WTC11 (cell line): ENCODE results near the gene VWA7. TPM values are rescaled to one million over a fixed set of nuclear protein-coding genes. Genes with fewer than 3 reads are reported as not detected.

Experiments
- ATAC-seq: fragments of 200-7000 bp; cut with Tn5 transposase; 2 replicates; pipeline ENCODE4 v1.10.0; 2021; ENCODE audit warnings: mild to moderate bottlenecking, moderate library complexity
- CTCF ChIA-PET: fragments of 300-600 bp; sonication (Branson Sonifier 250); formaldehyde crosslinking; loops from one replicate; lab custom pipeline; 2021; ENCODE audit warnings: antibody characterized with exemption; lab: Charles Lee
- POLR2A ChIA-PET: fragments of 350-600 bp; sonication (Branson Sonifier 250); formaldehyde crosslinking; loops from one replicate; lab custom pipeline; 2021; ENCODE audit warnings: antibody characterized with exemption; lab: Charles Lee
- DNase-seq: peaks from one replicate; pipeline ENCODE4 v3.0.0; 2021; ENCODE audit warnings: low spot score
- H3K27ac Mint-ChIP-seq: 2 replicates; pipeline ENCODE4 v1.8.0; 2021; ENCODE audit warnings: mixed read lengths
- H3K27me3 Mint-ChIP-seq: 2 replicates; pipeline ENCODE4 v1.8.0; 2021; ENCODE audit warnings: low read depth, mild to moderate bottlenecking, moderate library complexity, mixed read lengths
- H3K36me3 Mint-ChIP-seq: 2 replicates; pipeline ENCODE4 v1.8.0; 2021; ENCODE audit warnings: mixed read lengths
- H3K4me1 Mint-ChIP-seq: 2 replicates; pipeline ENCODE4 v1.8.0; 2022; ENCODE audit warnings: mixed read lengths
- H3K4me3 Mint-ChIP-seq: 2 replicates; pipeline ENCODE4 v1.8.0; 2021; ENCODE audit warnings: mild to moderate bottlenecking, moderate library complexity, mixed read lengths
- H3K9me3 Mint-ChIP-seq: 2 replicates; pipeline ENCODE4 v1.8.0; 2021; ENCODE audit warnings: mixed read lengths
- CBFB ChIP-seq: sonication (generic); formaldehyde crosslinking; IDR thresholded peaks from 2 replicates; pipeline ENCODE4 v1.8.1; 2022; ENCODE audit warnings: mild to moderate bottlenecking, low read depth, missing genetic modification reagents
- CREM ChIP-seq: sonication (generic); formaldehyde crosslinking; IDR thresholded peaks from 2 replicates; pipeline ENCODE4 v1.8.1; 2022; ENCODE audit warnings: mild to moderate bottlenecking, missing genetic modification reagents, moderate library complexity
- FOXJ3 ChIP-seq: sonication (generic); formaldehyde crosslinking; IDR thresholded peaks from 2 replicates; pipeline ENCODE4 v1.9.0; 2021; ENCODE audit warnings: missing genetic modification reagents, mild to moderate bottlenecking, borderline replicate concordance
- FOXP1 ChIP-seq: sonication (generic); formaldehyde crosslinking; IDR thresholded peaks from 2 replicates; pipeline ENCODE4 v1.8.0; 2022; ENCODE audit warnings: missing genetic modification reagents, mild to moderate bottlenecking, moderate library complexity, borderline replicate concordance
- GABPB1 ChIP-seq: sonication (generic); formaldehyde crosslinking; IDR thresholded peaks from 2 replicates; pipeline ENCODE4 v1.8.1; 2023; ENCODE audit warnings: mild to moderate bottlenecking, missing genetic modification reagents
- GTF2I ChIP-seq: fragments of 250-450 bp; sonication (Bioruptor Pico); conservative IDR thresholded peaks from 2 replicates; pipeline ENCODE4 v1.4.0; 2021; ENCODE audit warnings: mild to moderate bottlenecking
- NFYB ChIP-seq: sonication (generic); formaldehyde crosslinking; conservative IDR thresholded peaks from 2 replicates; pipeline ENCODE4 v1.8.0; 2022; ENCODE audit warnings: low read depth, missing genetic modification reagents
- OVOL2 ChIP-seq: fragments of 250-450 bp; sonication (Bioruptor Pico); IDR thresholded peaks from 2 replicates; pipeline ENCODE4 v1.9.0; 2021; ENCODE audit warnings: mild to moderate bottlenecking, borderline replicate concordance
- SMAD3 ChIP-seq: sonication (generic); formaldehyde crosslinking; IDR thresholded peaks from 2 replicates; pipeline ENCODE4 v1.8.0; 2022; ENCODE audit warnings: missing genetic modification reagents, mild to moderate bottlenecking, borderline replicate concordance
- TEAD4 ChIP-seq: sonication (generic); formaldehyde crosslinking; IDR thresholded peaks from 2 replicates; pipeline ENCODE4 v1.8.0; 2022; ENCODE audit warnings: mild to moderate bottlenecking, missing genetic modification reagents
- ZNF219 ChIP-seq: sonication (generic); formaldehyde crosslinking; IDR thresholded peaks from 2 replicates; pipeline ENCODE4 v1.8.0; 2023; ENCODE audit warnings: missing genetic modification reagents, mild to moderate bottlenecking, borderline replicate concordance
- ZNF317 ChIP-seq: sonication (generic); formaldehyde crosslinking; IDR thresholded peaks from 2 replicates; pipeline ENCODE4 v1.8.1; 2023; ENCODE audit warnings: low read depth, mild to moderate bottlenecking, moderate library complexity, missing genetic modification reagents, borderline replicate concordance
- total RNA-seq: library from RNA; stranded (reverse); gene quantifications from 3 replicates; pipeline ENCODE4 v1.2.3, GENCODE V29; 2021
- TF ChIP-seq, protein P1 (sequence below): sonication (generic); formaldehyde crosslinking; IDR thresholded peaks from 2 replicates; pipeline ENCODE4 v1.8.1; 2022; ENCODE audit warnings: low read depth, missing genetic modification reagents, borderline replicate concordance
- TF ChIP-seq, protein P2 (sequence below): fragments of 250-450 bp; sonication (Bioruptor Pico); IDR thresholded peaks from 2 replicates; pipeline ENCODE4 v1.8.0; 2021; ENCODE audit warnings: mild to moderate bottlenecking
- TF ChIP-seq, protein P3 (sequence below): sonication (generic); formaldehyde crosslinking; IDR thresholded peaks from 2 replicates; pipeline ENCODE4 v1.8.0; 2023; ENCODE audit warnings: missing genetic modification reagents
- TF ChIP-seq, protein P4 (sequence below): sonication (generic); formaldehyde crosslinking; IDR thresholded peaks from 2 replicates; pipeline ENCODE4 v1.8.0; 2022; ENCODE audit warnings: mild to moderate bottlenecking, missing genetic modification reagents
- TF ChIP-seq, protein P5 (sequence below): sonication (generic); formaldehyde crosslinking; IDR thresholded peaks from 2 replicates; pipeline ENCODE4 v1.8.1; 2023; ENCODE audit warnings: mild to moderate bottlenecking, missing genetic modification reagents
- TF ChIP-seq, protein P6 (sequence below): sonication (generic); formaldehyde crosslinking; IDR thresholded peaks from 2 replicates; pipeline ENCODE4 v1.8.0; 2023; ENCODE audit warnings: missing genetic modification reagents, mild to moderate bottlenecking, borderline replicate concordance
- TF ChIP-seq, protein P7 (sequence below): fragments of 250-450 bp; sonication (Bioruptor Pico); IDR thresholded peaks from 2 replicates; pipeline ENCODE4 v1.9.0; 2021; ENCODE audit warnings: mild to moderate bottlenecking

Gene VWA7
- total RNA-seq, 1 experiment from 2014 or later: 1.8 TPM

DNA sequence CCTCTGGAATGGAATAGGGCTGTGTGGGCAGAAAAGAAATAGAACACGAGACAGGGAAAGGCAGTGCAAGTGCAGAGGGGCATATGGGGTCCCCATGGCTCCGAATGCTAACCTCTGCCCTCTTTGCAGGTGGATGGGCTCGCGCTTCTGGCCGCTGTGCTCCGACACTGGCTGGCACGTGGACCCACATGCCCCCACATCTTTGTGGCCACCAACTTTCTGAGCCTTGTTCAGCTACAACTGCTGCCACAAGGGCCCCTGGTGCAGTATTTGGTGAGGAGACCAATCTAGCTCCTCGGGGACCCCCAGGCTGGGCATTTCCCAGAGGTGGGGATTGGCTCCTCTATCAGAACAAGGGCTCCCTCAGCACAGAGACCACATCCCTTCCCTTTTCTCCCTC, 15.8 kb downstream of the VWA7 start:
- no peak for DNase-seq
- Mint-ChIP-seq H3K4me3 (no peak overlapping the region), H3K27ac (no peak overlapping the region), H3K4me1 (peaks cover 19% of the 10 kb centered on the region), H3K27me3 (no peaks in the 10 kb centered on the region), H3K36me3 (peaks cover 25% of the 10 kb centered on the region), H3K9me3 (no peaks in the 10 kb centered on the region)
- TF ChIP-seq OVOL2 (CRISPR knock-in tag): no peak
- TF ChIP-seq, protein P1, sequence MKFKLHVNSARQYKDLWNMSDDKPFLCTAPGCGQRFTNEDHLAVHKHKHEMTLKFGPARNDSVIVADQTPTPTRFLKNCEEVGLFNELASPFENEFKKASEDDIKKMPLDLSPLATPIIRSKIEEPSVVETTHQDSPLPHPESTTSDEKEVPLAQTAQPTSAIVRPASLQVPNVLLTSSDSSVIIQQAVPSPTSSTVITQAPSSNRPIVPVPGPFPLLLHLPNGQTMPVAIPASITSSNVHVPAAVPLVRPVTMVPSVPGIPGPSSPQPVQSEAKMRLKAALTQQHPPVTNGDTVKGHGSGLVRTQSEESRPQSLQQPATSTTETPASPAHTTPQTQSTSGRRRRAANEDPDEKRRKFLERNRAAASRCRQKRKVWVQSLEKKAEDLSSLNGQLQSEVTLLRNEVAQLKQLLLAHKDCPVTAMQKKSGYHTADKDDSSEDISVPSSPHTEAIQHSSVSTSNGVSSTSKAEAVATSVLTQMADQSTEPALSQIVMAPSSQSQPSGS: no peak
- no peak for TF ChIP-seq SMAD3 (CRISPR knock-in tag)
- TF ChIP-seq, protein P2, sequence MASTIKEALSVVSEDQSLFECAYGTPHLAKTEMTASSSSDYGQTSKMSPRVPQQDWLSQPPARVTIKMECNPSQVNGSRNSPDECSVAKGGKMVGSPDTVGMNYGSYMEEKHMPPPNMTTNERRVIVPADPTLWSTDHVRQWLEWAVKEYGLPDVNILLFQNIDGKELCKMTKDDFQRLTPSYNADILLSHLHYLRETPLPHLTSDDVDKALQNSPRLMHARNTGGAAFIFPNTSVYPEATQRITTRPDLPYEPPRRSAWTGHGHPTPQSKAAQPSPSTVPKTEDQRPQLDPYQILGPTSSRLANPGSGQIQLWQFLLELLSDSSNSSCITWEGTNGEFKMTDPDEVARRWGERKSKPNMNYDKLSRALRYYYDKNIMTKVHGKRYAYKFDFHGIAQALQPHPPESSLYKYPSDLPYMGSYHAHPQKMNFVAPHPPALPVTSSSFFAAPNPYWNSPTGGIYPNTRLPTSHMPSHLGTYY: no peak
- no peak for TF ChIP-seq CREM (CRISPR knock-in tag)
- TF ChIP-seq, protein P3, sequence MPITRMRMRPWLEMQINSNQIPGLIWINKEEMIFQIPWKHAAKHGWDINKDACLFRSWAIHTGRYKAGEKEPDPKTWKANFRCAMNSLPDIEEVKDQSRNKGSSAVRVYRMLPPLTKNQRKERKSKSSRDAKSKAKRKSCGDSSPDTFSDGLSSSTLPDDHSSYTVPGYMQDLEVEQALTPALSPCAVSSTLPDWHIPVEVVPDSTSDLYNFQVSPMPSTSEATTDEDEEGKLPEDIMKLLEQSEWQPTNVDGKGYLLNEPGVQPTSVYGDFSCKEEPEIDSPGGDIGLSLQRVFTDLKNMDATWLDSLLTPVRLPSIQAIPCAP (CRISPR knock-in tag): no peak
- TF ChIP-seq, protein P4, sequence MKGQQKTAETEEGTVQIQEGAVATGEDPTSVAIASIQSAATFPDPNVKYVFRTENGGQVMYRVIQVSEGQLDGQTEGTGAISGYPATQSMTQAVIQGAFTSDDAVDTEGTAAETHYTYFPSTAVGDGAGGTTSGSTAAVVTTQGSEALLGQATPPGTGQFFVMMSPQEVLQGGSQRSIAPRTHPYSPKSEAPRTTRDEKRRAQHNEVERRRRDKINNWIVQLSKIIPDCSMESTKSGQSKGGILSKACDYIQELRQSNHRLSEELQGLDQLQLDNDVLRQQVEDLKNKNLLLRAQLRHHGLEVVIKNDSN (CRISPR knock-in tag): no peak
- no peak for TF ChIP-seq FOXP1 (CRISPR knock-in tag)
- TF ChIP-seq, protein P5, sequence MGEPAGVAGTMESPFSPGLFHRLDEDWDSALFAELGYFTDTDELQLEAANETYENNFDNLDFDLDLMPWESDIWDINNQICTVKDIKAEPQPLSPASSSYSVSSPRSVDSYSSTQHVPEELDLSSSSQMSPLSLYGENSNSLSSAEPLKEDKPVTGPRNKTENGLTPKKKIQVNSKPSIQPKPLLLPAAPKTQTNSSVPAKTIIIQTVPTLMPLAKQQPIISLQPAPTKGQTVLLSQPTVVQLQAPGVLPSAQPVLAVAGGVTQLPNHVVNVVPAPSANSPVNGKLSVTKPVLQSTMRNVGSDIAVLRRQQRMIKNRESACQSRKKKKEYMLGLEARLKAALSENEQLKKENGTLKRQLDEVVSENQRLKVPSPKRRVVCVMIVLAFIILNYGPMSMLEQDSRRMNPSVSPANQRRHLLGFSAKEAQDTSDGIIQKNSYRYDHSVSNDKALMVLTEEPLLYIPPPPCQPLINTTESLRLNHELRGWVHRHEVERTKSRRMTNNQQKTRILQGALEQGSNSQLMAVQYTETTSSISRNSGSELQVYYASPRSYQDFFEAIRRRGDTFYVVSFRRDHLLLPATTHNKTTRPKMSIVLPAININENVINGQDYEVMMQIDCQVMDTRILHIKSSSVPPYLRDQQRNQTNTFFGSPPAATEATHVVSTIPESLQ (CRISPR knock-in tag): no peak
- TF ChIP-seq ZNF219 (CRISPR knock-in tag): no peak
- TF ChIP-seq CBFB: no peak
- no peak for TF ChIP-seq GABPB1 (CRISPR knock-in tag)
- no peak for TF ChIP-seq TEAD4 (CRISPR knock-in tag)
- no peak for TF ChIP-seq ZNF317 (CRISPR knock-in tag)
- ChIA-PET CTCF (interaction anchor here (1.8 kb wide), 1 partner anchor 9 kb away, joined by 8 read pairs; no protein-coding TSS in a partner anchor), POLR2A (no interaction called here)
- ATAC-seq: no peak

DNA sequence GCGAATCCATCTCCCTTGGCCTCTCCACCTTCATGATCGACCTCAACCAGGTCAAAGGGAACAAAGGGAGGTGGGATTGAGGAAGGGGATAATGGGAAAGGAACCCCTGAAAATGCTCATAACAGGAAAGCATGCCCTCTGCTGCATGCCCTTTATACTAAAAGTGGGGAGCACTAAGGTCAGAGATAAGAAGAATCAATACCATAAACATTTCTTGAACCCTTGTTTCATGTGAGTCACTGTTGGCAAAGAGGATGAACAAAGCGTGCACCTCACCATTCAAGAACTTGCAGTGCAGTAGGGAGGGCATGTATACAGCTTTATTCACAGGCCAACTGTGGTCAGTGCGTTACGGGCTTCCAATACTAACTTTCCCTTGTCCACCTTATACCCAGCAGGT, 16.3 kb downstream of the VWA7 start:
- peaks cover 13% of the 10 kb centered on the region for H3K4me1 Mint-ChIP-seq
- H3K27me3 Mint-ChIP-seq: no peaks in the 10 kb centered on the region
- no peaks in the 10 kb centered on the region for H3K9me3 Mint-ChIP-seq
- no peak overlapping the region for H3K27ac Mint-ChIP-seq
- POLR2A ChIA-PET: no interaction called here
- DNase-seq (no peak), ATAC-seq (no peak)
- peaks cover 25% of the 10 kb centered on the region for H3K36me3 Mint-ChIP-seq
- CTCF ChIA-PET: interaction anchor here (1.8 kb wide), 1 partner anchor 9 kb away, joined by 8 read pairs; no protein-coding TSS in a partner anchor
- H3K4me3 Mint-ChIP-seq: no peak overlapping the region
- TF ChIP-seq, protein P6, sequence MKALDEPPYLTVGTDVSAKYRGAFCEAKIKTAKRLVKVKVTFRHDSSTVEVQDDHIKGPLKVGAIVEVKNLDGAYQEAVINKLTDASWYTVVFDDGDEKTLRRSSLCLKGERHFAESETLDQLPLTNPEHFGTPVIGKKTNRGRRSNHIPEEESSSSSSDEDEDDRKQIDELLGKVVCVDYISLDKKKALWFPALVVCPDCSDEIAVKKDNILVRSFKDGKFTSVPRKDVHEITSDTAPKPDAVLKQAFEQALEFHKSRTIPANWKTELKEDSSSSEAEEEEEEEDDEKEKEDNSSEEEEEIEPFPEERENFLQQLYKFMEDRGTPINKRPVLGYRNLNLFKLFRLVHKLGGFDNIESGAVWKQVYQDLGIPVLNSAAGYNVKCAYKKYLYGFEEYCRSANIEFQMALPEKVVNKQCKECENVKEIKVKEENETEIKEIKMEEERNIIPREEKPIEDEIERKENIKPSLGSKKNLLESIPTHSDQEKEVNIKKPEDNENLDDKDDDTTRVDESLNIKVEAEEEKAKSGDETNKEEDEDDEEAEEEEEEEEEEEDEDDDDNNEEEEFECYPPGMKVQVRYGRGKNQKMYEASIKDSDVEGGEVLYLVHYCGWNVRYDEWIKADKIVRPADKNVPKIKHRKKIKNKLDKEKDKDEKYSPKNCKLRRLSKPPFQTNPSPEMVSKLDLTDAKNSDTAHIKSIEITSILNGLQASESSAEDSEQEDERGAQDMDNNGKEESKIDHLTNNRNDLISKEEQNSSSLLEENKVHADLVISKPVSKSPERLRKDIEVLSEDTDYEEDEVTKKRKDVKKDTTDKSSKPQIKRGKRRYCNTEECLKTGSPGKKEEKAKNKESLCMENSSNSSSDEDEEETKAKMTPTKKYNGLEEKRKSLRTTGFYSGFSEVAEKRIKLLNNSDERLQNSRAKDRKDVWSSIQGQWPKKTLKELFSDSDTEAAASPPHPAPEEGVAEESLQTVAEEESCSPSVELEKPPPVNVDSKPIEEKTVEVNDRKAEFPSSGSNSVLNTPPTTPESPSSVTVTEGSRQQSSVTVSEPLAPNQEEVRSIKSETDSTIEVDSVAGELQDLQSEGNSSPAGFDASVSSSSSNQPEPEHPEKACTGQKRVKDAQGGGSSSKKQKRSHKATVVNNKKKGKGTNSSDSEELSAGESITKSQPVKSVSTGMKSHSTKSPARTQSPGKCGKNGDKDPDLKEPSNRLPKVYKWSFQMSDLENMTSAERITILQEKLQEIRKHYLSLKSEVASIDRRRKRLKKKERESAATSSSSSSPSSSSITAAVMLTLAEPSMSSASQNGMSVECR (CRISPR knock-in tag): no peak
- TF ChIP-seq ZNF317 (CRISPR knock-in tag): no peak
- TF ChIP-seq GTF2I (CRISPR knock-in tag): no peak
- TF ChIP-seq, protein P7, sequence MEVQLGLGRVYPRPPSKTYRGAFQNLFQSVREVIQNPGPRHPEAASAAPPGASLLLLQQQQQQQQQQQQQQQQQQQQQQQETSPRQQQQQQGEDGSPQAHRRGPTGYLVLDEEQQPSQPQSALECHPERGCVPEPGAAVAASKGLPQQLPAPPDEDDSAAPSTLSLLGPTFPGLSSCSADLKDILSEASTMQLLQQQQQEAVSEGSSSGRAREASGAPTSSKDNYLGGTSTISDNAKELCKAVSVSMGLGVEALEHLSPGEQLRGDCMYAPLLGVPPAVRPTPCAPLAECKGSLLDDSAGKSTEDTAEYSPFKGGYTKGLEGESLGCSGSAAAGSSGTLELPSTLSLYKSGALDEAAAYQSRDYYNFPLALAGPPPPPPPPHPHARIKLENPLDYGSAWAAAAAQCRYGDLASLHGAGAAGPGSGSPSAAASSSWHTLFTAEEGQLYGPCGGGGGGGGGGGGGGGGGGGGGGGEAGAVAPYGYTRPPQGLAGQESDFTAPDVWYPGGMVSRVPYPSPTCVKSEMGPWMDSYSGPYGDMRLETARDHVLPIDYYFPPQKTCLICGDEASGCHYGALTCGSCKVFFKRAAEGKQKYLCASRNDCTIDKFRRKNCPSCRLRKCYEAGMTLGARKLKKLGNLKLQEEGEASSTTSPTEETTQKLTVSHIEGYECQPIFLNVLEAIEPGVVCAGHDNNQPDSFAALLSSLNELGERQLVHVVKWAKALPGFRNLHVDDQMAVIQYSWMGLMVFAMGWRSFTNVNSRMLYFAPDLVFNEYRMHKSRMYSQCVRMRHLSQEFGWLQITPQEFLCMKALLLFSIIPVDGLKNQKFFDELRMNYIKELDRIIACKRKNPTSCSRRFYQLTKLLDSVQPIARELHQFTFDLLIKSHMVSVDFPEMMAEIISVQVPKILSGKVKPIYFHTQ (CRISPR knock-in tag): no peak
- TF ChIP-seq, protein P5 (CRISPR knock-in tag): no peak
- no peak for TF ChIP-seq FOXJ3 (CRISPR knock-in tag)
- no peak for TF ChIP-seq NFYB (CRISPR knock-in tag)
